Liver (tissue), 9 donors: ENCODE results near the gene PEX19. TPM values are rescaled to one million over a fixed set of nuclear protein-coding genes. Genes with fewer than 3 reads are reported as not detected.

Source experiments
- DNase-seq: peaks from one replicate; pipeline ENCODE4 v3.0.0-alpha.2; 2017; ENCODE audit warnings: low spot score
- H3K27ac ChIP-seq, 2 donors: one replicate each; pipeline ENCODE4 v1.7.0; 2013; ENCODE audit warnings: inconsistent platforms in 2 of 2, low read length in 2 of 2, control low read depth in 1 of 2, low read depth in 1 of 2, mild to moderate bottlenecking in 1 of 2
- H3K27me3 ChIP-seq, 4 donors: one replicate each; pipeline versions ENCODE4 v1.6.1 to v1.7.0; 2013; ENCODE audit warnings: low read length in 3 of 4, inconsistent platforms in 1 of 4, mild to moderate bottlenecking in 1 of 4, moderate library complexity in 1 of 4; ENCODE audit not compliant: control insufficient read depth in 4 of 4, insufficient read depth in 4 of 4
- H3K36me3 ChIP-seq, 4 donors: one replicate each; pipeline versions ENCODE4 v1.6.1 to v1.7.0; 2013; ENCODE audit warnings: low read length in 3 of 4, mild to moderate bottlenecking in 3 of 4, low read depth in 1 of 4, moderate library complexity in 1 of 4; ENCODE audit not compliant: control insufficient read depth in 4 of 4, insufficient read depth in 3 of 4
- H3K4me1 ChIP-seq, 4 donors: one replicate each; pipeline versions ENCODE4 v1.6.1 to v1.7.0; 2013; ENCODE audit warnings: low read length in 3 of 4, mild to moderate bottlenecking in 3 of 4, moderate library complexity in 1 of 4; ENCODE audit not compliant: control insufficient read depth in 4 of 4, insufficient read depth in 4 of 4
- H3K4me3 ChIP-seq, 3 donors: one replicate each; pipeline versions ENCODE4 v1.6.1 to v1.7.0; 2013; ENCODE audit warnings: low read length in 3 of 3, control low read depth in 1 of 3, low read depth in 1 of 3, mild to moderate bottlenecking in 1 of 3
- H3K9ac ChIP-seq, 2 donors: one replicate each; pipeline ENCODE4 v1.7.0; 2013; ENCODE audit warnings: low read length in 2 of 2, mild to moderate bottlenecking in 2 of 2, moderate library complexity in 2 of 2, control low read depth in 1 of 2, low read depth in 1 of 2
- H3K9me3 ChIP-seq, 4 donors: one replicate each; pipeline versions ENCODE4 v1.6.1 to v1.7.0; 2013; ENCODE audit warnings: low read length in 3 of 4; ENCODE audit not compliant: control insufficient read depth in 4 of 4
- ATF3 ChIP-seq: IDR thresholded peaks from 2 replicates; pipeline ENCODE4 v1.6.1; 2016; ENCODE audit warnings: antibody characterized with exemption
- CTCF ChIP-seq: fragments of 150-350 bp; IDR thresholded peaks from 2 replicates; pipeline ENCODE4 v1.5.1; 2017; ENCODE audit warnings: improper control_type of control experiment, low read depth, low read length; ENCODE audit not compliant: missing input control
- EGR1 ChIP-seq, 2 donors: IDR thresholded peaks; 2 replicates each; pipeline ENCODE4 v1.6.1; 2016 to 2018; ENCODE audit warnings: antibody characterized with exemption in 2 of 2, low read depth in 2 of 2
- FOXA1 ChIP-seq: IDR thresholded peaks from 2 replicates; pipeline ENCODE4 v1.6.1; 2016; ENCODE audit warnings: antibody characterized with exemption
- GABPA ChIP-seq, 2 donors: IDR thresholded peaks in 1 of 2; conservative IDR thresholded peaks in 1 of 2; 2 replicates each; pipeline ENCODE4 v1.6.1; 2016; ENCODE audit warnings: antibody characterized with exemption in 2 of 2, mild to moderate bottlenecking in 1 of 2, moderate library complexity in 1 of 2
- HNF4A ChIP-seq, 2 donors: conservative IDR thresholded peaks; 2 replicates each; pipeline ENCODE4 v1.6.1; 2016; ENCODE audit warnings: antibody characterized with exemption in 2 of 2, mild to moderate bottlenecking in 2 of 2
- HNF4G ChIP-seq: IDR thresholded peaks from 2 replicates; pipeline ENCODE4 v1.6.1; 2016; ENCODE audit warnings: antibody characterized with exemption
- JUND ChIP-seq, 2 donors: IDR thresholded peaks; 2 replicates each; pipeline ENCODE4 v1.6.1; 2016; ENCODE audit warnings: antibody characterized with exemption in 2 of 2
- MAX ChIP-seq: IDR thresholded peaks from 2 replicates; pipeline ENCODE4 v1.6.1; 2016; ENCODE audit warnings: antibody characterized with exemption
- NR2F2 ChIP-seq: IDR thresholded peaks from 2 replicates; pipeline ENCODE4 v1.6.1; 2016; ENCODE audit warnings: antibody characterized with exemption
- RAD21 ChIP-seq, 2 donors: IDR thresholded peaks; 2 replicates each; pipeline ENCODE4 v1.6.1; 2016; ENCODE audit warnings: antibody characterized with exemption in 2 of 2, mild to moderate bottlenecking in 2 of 2
- REST ChIP-seq: IDR thresholded peaks from 2 replicates; pipeline ENCODE4 v1.6.1; 2016; ENCODE audit warnings: antibody characterized with exemption, mild to moderate bottlenecking
- RXRA ChIP-seq, 2 donors: IDR thresholded peaks; 2 replicates each; pipeline ENCODE4 v1.6.1; 2017 to 2018; ENCODE audit warnings: antibody characterized with exemption in 2 of 2, mild to moderate bottlenecking in 1 of 2
- SP1 ChIP-seq: IDR thresholded peaks from 2 replicates; pipeline ENCODE4 v1.6.1; 2018; ENCODE audit warnings: antibody characterized with exemption, mild to moderate bottlenecking
- TAF1 ChIP-seq: conservative IDR thresholded peaks from 2 replicates; pipeline ENCODE4 v1.6.1; 2016; ENCODE audit warnings: antibody characterized with exemption, mild to moderate bottlenecking
- YY1 ChIP-seq: IDR thresholded peaks from 2 replicates; pipeline ENCODE4 v1.6.1; 2016; ENCODE audit warnings: antibody characterized with exemption, mild to moderate bottlenecking
- ZBTB33 ChIP-seq: IDR thresholded peaks from 2 replicates; pipeline ENCODE4 v1.6.1; 2016; ENCODE audit warnings: antibody characterized with exemption
- WGBS: extraction: QIAGEN DNeasy Blood & Tissue Kit; methylation state at CpG from one replicate; pipeline ENCODE4 v1.1.7; 2013; 5-methylcytosine and 5-hydroxymethylcytosine counted together
- polyA plus RNA-seq, 2 donors: library from polyadenylated mRNA; stranded (reverse) in 1 of 2; unstranded in 1 of 2; fragments of 200-250 nt in 1 of 2; fragments of >200 nt in 1 of 2; fragmentation: Nextera tagmentation in 1 of 2; extraction: Ambion mirVana in 1 of 2; gene quantifications; one replicate each; pipeline versions ENCODE4 v1.2.1 to v1.2.3, GENCODE V29; 2013 to 2015
- total RNA-seq, 2 donors: library from RNA; depleted of rRNA; stranded (reverse); fragments of >200 nt; gene quantifications; one replicate each; pipeline ENCODE4 v1.2.3, GENCODE V29; 2014
- donor health status: healthy.
- donor health status: healthy.
- donor health status: healthy.
- donor health status: healthy.
- donor health status: healthy.

Gene PEX19
- total and polyA plus RNA-seq, 4 donors: 24.8 to 73.9 (median 43.7) TPM

- DNase-seq: no peak
- WGBS: 93% methylated on average over 4 of the region's 4 CpGs
Measured at GRCh38 chr1:160277987-160278386, 6.9 kb downstream of the PEX19 start.

More at GRCh38 chr1:160277987-160278386, 6.9 kb downstream of the PEX19 start:
- peaks cover 7 to 65% (median 55%) of the 10 kb centered on the region in 4 donors for H3K36me3 ChIP-seq
- H3K4me3 ChIP-seq: no peak overlapping the region
- no peak overlapping the region for H3K27ac ChIP-seq
- H3K4me1 ChIP-seq: peaks cover 2 to 16% (median 15%) of the 10 kb centered on the region in 4 donors
- H3K27me3 ChIP-seq: no peaks in the 10 kb centered on the region
- H3K9ac ChIP-seq: no peak overlapping the region
- no peaks in the 10 kb centered on the region for H3K9me3 ChIP-seq
- TF ChIP-seq YY1: no peak
- no peak for TF ChIP-seq NR2F2
- no peak for TF ChIP-seq ZBTB33
- no peak for TF ChIP-seq GABPA (IDR thresholded peaks at IDR 0.05 in 1 of 2, conservative IDR thresholded peaks at IDR 0.05 in 1 of 2)
- TF ChIP-seq SP1: no peak
- TF ChIP-seq REST: no peak
- no peak for TF ChIP-seq RXRA (IDR thresholded peaks at IDR 0.05)
- no peak for TF ChIP-seq ATF3
- no peak for TF ChIP-seq MAX
- no peak for TF ChIP-seq HNF4G
- TF ChIP-seq EGR1 (IDR thresholded peaks at IDR 0.05; ENCODE audit: low read depth in 2 of 2): no peak
- TF ChIP-seq FOXA1: no peak
- no peak for TF ChIP-seq JUND (IDR thresholded peaks at IDR 0.05)
- no peak for TF ChIP-seq CTCF
- TF ChIP-seq TAF1: no peak
- TF ChIP-seq HNF4A (conservative IDR thresholded peaks at IDR 0.05): no peak
- TF ChIP-seq RAD21 (IDR thresholded peaks at IDR 0.05): no peak
